ACC112 (cell line): ENCODE measurements around the gene KREMEN1.

ENCODE experiments used
- H2AFZ ChIP-seq: fragments of 200-600 bp; sonication (generic); one replicate; pipeline ENCODE4 v1.6.0; 2017; ENCODE audit warnings: antibody characterized with exemption, low read length; ENCODE audit not compliant: unreplicated experiment
- H3K27ac ChIP-seq: fragments of 200-600 bp; sonication (generic); 2 replicates; pipeline ENCODE4 v1.5.1; 2014; ENCODE audit warnings: low read depth, mild to moderate bottlenecking, antibody characterized with exemption, low read length, moderate library complexity
- H3K27me3 ChIP-seq: fragments of 200-600 bp; sonication (generic); 2 replicates; pipeline ENCODE4 v1.6.1; 2014; ENCODE audit warnings: mild to moderate bottlenecking, antibody characterized with exemption, low read length, moderate library complexity, mixed read lengths; ENCODE audit not compliant: insufficient read depth
- H3K36me3 ChIP-seq: fragments of 200-600 bp; sonication (generic); 2 replicates; pipeline ENCODE4 v1.6.1; 2016; ENCODE audit warnings: mild to moderate bottlenecking, antibody characterized with exemption, low read length, moderate library complexity, mixed read lengths; ENCODE audit not compliant: insufficient read depth
- H3K4me1 ChIP-seq: fragments of 200-600 bp; sonication (generic); one replicate; pipeline ENCODE4 v1.6.1; 2016; ENCODE audit warnings: low read length, mixed read lengths; ENCODE audit not compliant: insufficient read depth, unreplicated experiment, control insufficient read depth
- H3K4me3 ChIP-seq: fragments of 200-600 bp; sonication (generic); 2 replicates; pipeline ENCODE4 v1.5.1; 2014; ENCODE audit warnings: mild to moderate bottlenecking, low read depth, low read length
- H3K79me2 ChIP-seq: fragments of 200-600 bp; sonication (generic); one replicate; pipeline ENCODE4 v1.6.0; 2016; ENCODE audit warnings: low read length; ENCODE audit not compliant: control insufficient read depth, unreplicated experiment, insufficient read depth

Gene KREMEN1

DNA sequence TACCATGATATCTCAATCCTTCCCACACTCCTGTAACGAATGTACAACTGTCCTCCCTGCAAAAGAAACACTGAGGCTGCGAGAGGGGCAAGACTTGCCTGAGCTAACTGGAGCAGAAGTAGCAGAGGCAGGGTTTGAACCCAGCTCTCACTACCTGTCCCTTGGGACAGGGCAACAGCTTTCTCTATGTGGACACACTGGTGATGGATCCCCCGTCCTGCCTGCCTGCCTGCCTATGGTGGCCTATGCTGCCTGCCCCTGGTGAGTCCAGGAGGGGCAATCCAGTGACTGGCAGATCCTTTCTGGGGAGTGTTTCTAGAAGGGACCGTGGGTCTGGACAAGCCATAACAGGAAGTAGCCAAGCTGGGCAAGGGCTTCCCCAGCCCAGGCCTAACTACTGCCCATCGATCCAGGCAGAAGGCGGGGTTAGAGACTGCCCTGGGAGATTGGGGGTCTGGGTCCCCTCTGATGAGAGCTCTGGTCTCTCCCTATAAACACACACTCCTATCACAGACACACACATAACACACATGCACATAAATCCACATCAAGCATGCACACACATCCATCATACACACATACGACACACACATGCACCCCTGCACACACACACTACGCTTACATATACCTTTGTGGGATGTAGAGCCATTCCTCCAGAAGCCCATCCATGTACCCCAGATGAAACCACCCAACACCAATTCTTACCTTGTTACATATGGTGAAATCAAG lies 131.8 kb downstream of the KREMEN1 start:
- Histone ChIP-seq H3K36me3 (no peaks in the 10 kb centered on the region), H3K79me2 (no peaks in the 10 kb centered on the region), H3K4me1 (no peaks in the 10 kb centered on the region), H3K27me3 (peaks cover 19% of the 10 kb centered on the region), H2AFZ (no peak overlapping the region), H3K27ac (no peak overlapping the region), H3K4me3 (no peak overlapping the region)

DNA sequence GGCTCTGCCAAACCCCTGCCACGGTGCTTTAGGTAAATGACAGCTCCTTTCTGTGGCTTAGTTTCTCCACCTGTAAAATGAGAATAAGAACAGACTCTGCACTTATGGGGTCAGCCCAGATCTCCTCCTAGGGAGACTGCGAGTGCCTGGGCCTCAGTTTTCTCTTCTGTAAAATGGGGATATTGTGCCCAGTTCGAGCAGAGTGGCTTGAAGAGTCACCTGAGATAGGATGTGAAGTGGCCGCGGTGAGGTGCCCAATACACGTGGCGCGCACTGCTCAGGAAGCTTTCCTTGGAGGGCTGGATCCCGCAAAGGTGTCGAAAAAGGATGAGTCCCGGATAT lies 132.4 kb downstream of the KREMEN1 start:
- H2AFZ ChIP-seq = no peak overlapping the region
- peaks cover 19% of the 10 kb centered on the region for H3K27me3 ChIP-seq
- H3K4me3 ChIP-seq = peak overlapping the region; percentile 59
- no peaks in the 10 kb centered on the region for H3K36me3 ChIP-seq
- no peaks in the 10 kb centered on the region for H3K4me1 ChIP-seq
- H3K79me2 ChIP-seq = no peaks in the 10 kb centered on the region
- no peak overlapping the region for H3K27ac ChIP-seq

DNA sequence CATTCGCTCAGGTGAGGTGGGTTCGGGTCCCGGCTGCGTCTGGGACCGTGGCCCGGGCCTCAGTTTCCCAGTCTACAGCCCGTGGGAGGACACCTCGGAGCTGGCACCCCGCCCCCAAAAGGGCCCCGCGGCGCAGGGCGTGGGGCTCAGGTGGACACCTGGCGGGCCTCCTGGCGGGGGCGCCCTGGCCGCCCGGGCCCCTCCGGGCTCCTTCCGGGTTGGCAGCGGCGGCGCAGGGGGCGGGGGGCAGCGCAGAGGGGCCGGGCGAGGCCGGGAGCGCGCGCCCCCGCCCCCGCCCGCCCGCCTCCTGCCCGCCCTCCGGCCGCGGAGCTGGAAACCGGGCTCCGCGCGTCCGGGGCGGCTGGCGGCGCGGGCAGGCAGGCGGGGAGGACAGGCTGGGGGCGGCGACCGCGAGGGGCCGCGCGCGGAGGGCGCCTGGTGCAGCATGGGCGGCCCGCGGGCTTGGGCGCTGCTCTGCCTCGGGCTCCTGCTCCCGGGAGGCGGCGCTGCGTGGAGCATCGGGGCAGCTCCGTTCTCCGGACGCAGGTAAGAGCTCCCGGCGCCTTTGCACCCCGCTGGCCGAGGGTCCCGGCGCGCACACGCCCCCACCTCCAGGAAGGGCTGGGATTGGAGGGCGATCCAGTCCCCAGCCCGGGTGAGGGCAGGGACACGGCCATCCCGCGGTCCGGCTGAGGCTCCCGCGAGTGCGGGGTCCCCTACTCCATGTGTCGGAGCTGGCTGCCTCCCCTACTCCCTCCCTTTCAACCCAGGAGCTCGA lies 132.9 kb downstream of the KREMEN1 start, which contains the start of gene EMID1:
TSS of gene EMID1 (plus strand) at position 303 of the 778 bp plus-strand sequence. CDS start at position 446, 143 bp downstream.
- Histone ChIP-seq H3K79me2 (no peaks in the 10 kb centered on the region), H3K36me3 (no peaks in the 10 kb centered on the region), H3K4me3 (peak within 1 kb of the TSS; percentile 62), H3K27me3 (peaks cover 19% of the 10 kb centered on the region), H2AFZ (peak within 1 kb of the TSS; percentile 23), H3K4me1 (no peaks in the 10 kb centered on the region), H3K27ac (no peak within 1 kb of the TSS)

- Histone ChIP-seq H3K4me3 (peak overlapping the region; percentile 62), H3K79me2 (no peaks in the 10 kb centered on the region), H2AFZ (peak overlapping the region; percentile 23), H3K27me3 (peaks cover 19% of the 10 kb centered on the region), H3K36me3 (no peaks in the 10 kb centered on the region), H3K27ac (no peak overlapping the region), H3K4me1 (no peaks in the 10 kb centered on the region)
Observed at GRCh38 chr22:29206372-29207242, 133.8 kb downstream of the KREMEN1 start.

DNA sequence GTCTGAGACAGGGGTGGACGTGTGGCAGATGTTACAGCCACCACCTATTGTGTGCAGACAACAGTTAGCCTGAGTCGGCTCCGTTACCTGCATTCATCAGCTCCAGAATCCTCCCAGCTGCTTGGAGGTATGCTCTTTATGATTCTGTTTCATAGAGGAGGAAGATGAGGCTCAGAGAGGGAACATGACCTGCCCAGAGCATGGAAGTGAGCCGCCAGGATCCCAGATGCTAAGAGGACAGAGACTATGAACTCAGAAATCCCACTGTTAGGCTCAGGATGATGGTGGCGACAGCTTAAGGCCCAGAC lies 134.4 kb downstream of the KREMEN1 start:
- Histone ChIP-seq H3K4me1 (no peaks in the 10 kb centered on the region), H3K27ac (no peak overlapping the region)

GRCh38 chr22:29207562-29208501 lies 135.0 kb downstream of the KREMEN1 start:
- H3K79me2 ChIP-seq = no peaks in the 10 kb centered on the region
- H2AFZ ChIP-seq = no peak overlapping the region
- H3K36me3 ChIP-seq = no peaks in the 10 kb centered on the region
- H3K27me3 ChIP-seq = peaks cover 19% of the 10 kb centered on the region
- no peak overlapping the region for H3K27ac ChIP-seq
- H3K4me1 ChIP-seq = no peaks in the 10 kb centered on the region
- H3K4me3 ChIP-seq = no peak overlapping the region

More for the DNA sequence above, 134.4 kb downstream of the KREMEN1 start:
- H3K27me3 ChIP-seq = peaks cover 19% of the 10 kb centered on the region
- H3K79me2 ChIP-seq = no peaks in the 10 kb centered on the region
- H3K36me3 ChIP-seq = no peaks in the 10 kb centered on the region
- no peak overlapping the region for H2AFZ ChIP-seq
- H3K4me3 ChIP-seq = no peak overlapping the region

DNA sequence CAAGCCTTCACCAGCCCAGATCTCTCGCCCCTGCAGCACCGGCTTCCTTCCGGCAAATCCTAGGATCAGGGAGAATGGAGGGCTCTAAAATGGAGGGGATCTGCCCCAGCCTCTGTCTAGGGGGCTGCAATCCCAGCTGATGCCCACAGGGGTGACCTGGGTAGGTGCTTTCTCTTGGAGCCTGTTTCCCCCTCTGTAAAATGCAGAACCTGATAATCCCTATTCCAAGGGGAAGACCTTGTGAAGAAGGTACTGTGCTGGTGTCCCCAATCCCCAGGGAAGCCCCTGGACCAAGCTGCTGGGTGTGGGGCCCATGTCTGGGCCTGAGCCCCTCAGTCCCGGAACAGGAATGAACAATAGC lies 135.6 kb downstream of the KREMEN1 start:
- H3K4me1 ChIP-seq = no peaks in the 10 kb centered on the region
- no peak overlapping the region for H3K4me3 ChIP-seq
- H3K36me3 ChIP-seq = no peaks in the 10 kb centered on the region

GRCh38 chr22:29208879-29209623 lies 136.2 kb downstream of the KREMEN1 start:
- H3K27ac ChIP-seq = no peak overlapping the region
- no peaks in the 10 kb centered on the region for H3K4me1 ChIP-seq
- H3K27me3 ChIP-seq = peaks cover 19% of the 10 kb centered on the region
- H3K79me2 ChIP-seq = no peaks in the 10 kb centered on the region
- no peaks in the 10 kb centered on the region for H3K36me3 ChIP-seq
- H2AFZ ChIP-seq = no peak overlapping the region
- H3K4me3 ChIP-seq = no peak overlapping the region

More for the DNA sequence above, 135.6 kb downstream of the KREMEN1 start:
- Histone ChIP-seq H3K27me3 (peaks cover 19% of the 10 kb centered on the region), H3K79me2 (no peaks in the 10 kb centered on the region), H3K27ac (no peak overlapping the region), H2AFZ (no peak overlapping the region)

- H3K4me3 ChIP-seq = no peak overlapping the region
- H3K79me2 ChIP-seq = no peaks in the 10 kb centered on the region
- H3K27me3 ChIP-seq = peaks cover 19% of the 10 kb centered on the region
- H3K36me3 ChIP-seq = no peaks in the 10 kb centered on the region
- no peak overlapping the region for H2AFZ ChIP-seq
- H3K4me1 ChIP-seq = no peaks in the 10 kb centered on the region
- H3K27ac ChIP-seq = no peak overlapping the region
Observed at GRCh38 chr22:29209624-29209929, 136.7 kb downstream of the KREMEN1 start.
